Gastrocnemius medialis (tissue), 4 donors: ENCODE measurements around the gene ARHGAP1. TPM values are rescaled to one million over a fixed set of nuclear protein-coding genes. Genes with fewer than 3 reads are reported as not detected.

Experiments used
- ATAC-seq, 2 donors: fragments of 150-250 bp; one replicate each; pipeline ENCODE4 v1.9.1; 2016
- DNase-seq, 2 donors: peaks; one replicate each; pipeline ENCODE4 v3.0.0-alpha.2; 2019
- H3K27ac ChIP-seq, 4 donors: fragments of 200-600 bp; sonication (generic); 1 replicate in 1 of 4; 2 replicates in 3 of 4; pipeline ENCODE4 v1.5.1; 2016 to 2018; ENCODE audit warnings: mild to moderate bottlenecking in 2 of 4, moderate library complexity in 1 of 4
- H3K27me3 ChIP-seq, 3 donors: fragments of 200-600 bp; sonication (generic) in 2 of 3; 1 replicate in 1 of 3; 2 replicates in 2 of 3; pipeline versions ENCODE4 v1.5.1 to v1.6.0; 2016 to 2019; ENCODE audit warnings: mild to moderate bottlenecking in 1 of 3, moderate library complexity in 1 of 3
- H3K36me3 ChIP-seq, 2 donors: fragments of 200-600 bp; sonication (generic) in 1 of 2; one replicate each; pipeline ENCODE4 v1.5.1; 2017 to 2018
- H3K4me1 ChIP-seq, 2 donors: fragments of 200-600 bp; sonication (generic) in 1 of 2; one replicate each; pipeline ENCODE4 v1.5.1; 2016 to 2017; ENCODE audit warnings: mild to moderate bottlenecking in 2 of 2
- H3K4me3 ChIP-seq, 4 donors: fragments of 200-600 bp; sonication (generic) in 3 of 4; 1 replicate in 1 of 4; 2 replicates in 3 of 4; pipeline ENCODE4 v1.5.1; 2016 to 2019; ENCODE audit warnings: mild to moderate bottlenecking in 2 of 4
- H3K9me3 ChIP-seq, 3 donors: fragments of 200-600 bp; sonication (generic) in 2 of 3; 1 replicate in 1 of 3; 2 replicates in 2 of 3; pipeline ENCODE4 v1.5.1; 2016 to 2019
- POLR2A ChIP-seq, 2 donors: fragments of 450-650 bp; IDR thresholded peaks; one replicate each; pipeline ENCODE4 v1.6.1; 2017; ENCODE audit warnings: antibody characterized with exemption in 2 of 2, mild to moderate bottlenecking in 2 of 2, moderate library complexity in 2 of 2
- in situ Hi-C, 4 donors: fragments of 200-750 bp; cut with MboI; loops; one replicate each; pipeline versions ENCODE4 v1.15.0 to v1.8.0; 2017; ENCODE audit warnings: low sequenced_read_pairs in 4 of 4
- intact Hi-C: fragments of 100-400 bp; cut with DNase I; formaldehyde crosslinking; loops from one replicate; pipeline ENCODE4 v1.15.1; 2023; ENCODE audit warnings: low total_unique reads
- total RNA-seq, 4 donors: library from RNA; depleted of rRNA; stranded (reverse); fragments of >200 nt; gene quantifications; one replicate each; pipeline versions ENCODE4 v1.1.0 to v1.2.3, GENCODE V29; 2016
- TF ChIP-seq, protein P1 (sequence below), 5 experiments: fragments of 450-650 bp in 3 of 5; fragments of 200-600 bp in 2 of 5; sonication (generic) in 2 of 5; IDR thresholded peaks in 4 of 5; conservative IDR thresholded peaks in 1 of 5; 1 replicate in 4 of 5; 2 replicates in 1 of 5; pipeline ENCODE4 v1.5.1; 2016 to 2019; ENCODE audit warnings: antibody characterized with exemption in 5 of 5, mild to moderate bottlenecking in 3 of 5, moderate library complexity in 3 of 5

Gene ARHGAP1
- total RNA-seq, 4 donors from 2014 or later: 11.1 to 34.8 (median 24.6) TPM

DNA sequence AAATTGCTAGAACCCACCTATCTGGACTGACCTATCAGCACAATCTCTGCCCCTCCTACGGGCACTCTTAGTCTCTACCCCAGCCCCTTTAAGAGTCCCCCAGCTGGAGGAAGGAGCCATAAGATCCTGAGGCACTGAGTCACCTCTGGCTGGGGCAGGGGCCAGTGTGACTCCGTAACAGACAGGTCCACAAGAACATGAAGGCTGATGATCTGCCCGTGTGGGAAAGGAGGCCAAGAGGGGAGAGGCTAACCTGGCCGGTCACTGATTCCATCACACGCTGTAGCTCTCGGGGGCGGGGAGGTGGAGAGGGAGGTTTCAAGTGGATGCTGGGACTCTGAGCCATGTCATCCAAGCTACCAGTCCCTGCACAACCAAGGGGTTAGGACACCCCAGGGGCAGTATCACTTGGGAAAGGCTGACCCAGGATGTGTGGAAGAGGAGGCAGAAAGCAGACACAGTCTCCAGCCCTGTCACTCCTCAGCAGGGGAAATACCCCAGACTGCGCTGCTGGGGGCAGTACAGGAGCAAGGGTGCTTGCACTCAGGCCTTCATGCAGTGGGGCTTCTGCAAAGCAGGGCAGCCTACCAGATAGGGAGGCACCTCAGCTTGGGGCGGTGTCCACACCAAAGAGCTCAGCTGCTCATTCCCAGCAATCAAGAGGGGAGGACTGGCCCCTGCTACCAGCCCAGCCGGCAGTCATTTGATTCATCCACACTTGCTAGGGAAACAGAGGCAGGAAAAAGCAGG, 22.3 kb downstream of the ARHGAP1 start:
- H3K9me3 ChIP-seq: no peaks in the 10 kb centered on the region
- no peaks in the 10 kb centered on the region for H3K27me3 ChIP-seq
- DNase-seq (no peak), ATAC-seq (no peak)
- H3K4me3 ChIP-seq: no peak overlapping the region
- TF ChIP-seq, protein P1, sequence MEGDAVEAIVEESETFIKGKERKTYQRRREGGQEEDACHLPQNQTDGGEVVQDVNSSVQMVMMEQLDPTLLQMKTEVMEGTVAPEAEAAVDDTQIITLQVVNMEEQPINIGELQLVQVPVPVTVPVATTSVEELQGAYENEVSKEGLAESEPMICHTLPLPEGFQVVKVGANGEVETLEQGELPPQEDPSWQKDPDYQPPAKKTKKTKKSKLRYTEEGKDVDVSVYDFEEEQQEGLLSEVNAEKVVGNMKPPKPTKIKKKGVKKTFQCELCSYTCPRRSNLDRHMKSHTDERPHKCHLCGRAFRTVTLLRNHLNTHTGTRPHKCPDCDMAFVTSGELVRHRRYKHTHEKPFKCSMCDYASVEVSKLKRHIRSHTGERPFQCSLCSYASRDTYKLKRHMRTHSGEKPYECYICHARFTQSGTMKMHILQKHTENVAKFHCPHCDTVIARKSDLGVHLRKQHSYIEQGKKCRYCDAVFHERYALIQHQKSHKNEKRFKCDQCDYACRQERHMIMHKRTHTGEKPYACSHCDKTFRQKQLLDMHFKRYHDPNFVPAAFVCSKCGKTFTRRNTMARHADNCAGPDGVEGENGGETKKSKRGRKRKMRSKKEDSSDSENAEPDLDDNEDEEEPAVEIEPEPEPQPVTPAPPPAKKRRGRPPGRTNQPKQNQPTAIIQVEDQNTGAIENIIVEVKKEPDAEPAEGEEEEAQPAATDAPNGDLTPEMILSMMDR (IDR thresholded peaks at IDR 0.05 in 4 of 5, conservative IDR thresholded peaks at IDR 0.05 in 1 of 5): no peak
- no peak for TF ChIP-seq POLR2A (IDR thresholded peaks at IDR 0.05)
- H3K27ac ChIP-seq: peak overlapping the region; percentile 40 to 92 (median 86)
- intact Hi-C loops (no loop called here), in situ Hi-C loops (no loop called here)
- H3K36me3 ChIP-seq: peaks cover 0 to 46% of the 10 kb centered on the region in 2 donors
- H3K4me1 ChIP-seq: peaks cover 22 to 35% of the 10 kb centered on the region in 2 donors

DNA sequence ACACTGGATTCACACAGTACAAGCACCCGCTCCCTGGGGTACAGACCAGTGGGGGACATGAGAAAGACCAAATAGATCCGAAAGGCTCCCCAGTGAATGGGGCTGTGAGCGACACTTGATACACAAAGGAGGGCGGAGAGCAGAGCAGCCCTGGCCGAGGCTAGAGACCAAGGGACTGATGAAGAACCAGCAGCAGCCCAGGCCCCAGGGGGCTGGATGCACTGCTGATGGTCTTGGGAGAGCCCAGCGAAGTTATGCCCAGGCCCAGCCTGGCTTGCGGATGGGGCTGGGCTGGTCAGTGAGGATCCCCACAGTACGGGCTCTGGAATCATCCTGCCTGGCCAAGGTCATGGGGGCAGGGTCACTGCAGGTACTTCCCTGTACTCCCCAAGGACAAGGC, 23.2 kb downstream of the ARHGAP1 start:
- Histone ChIP-seq H3K4me3 (no peak overlapping the region), H3K36me3 (peaks cover 0 to 56% of the 10 kb centered on the region in 2 donors), H3K4me1 (peaks cover 22 to 34% of the 10 kb centered on the region in 2 donors), H3K27ac (peak overlapping the region; percentile 85 to 92 (median 88)), H3K27me3 (no peaks in the 10 kb centered on the region), H3K9me3 (no peaks in the 10 kb centered on the region)
- ATAC-seq (no peak), DNase-seq (no peak)
- no peak for TF ChIP-seq POLR2A (IDR thresholded peaks at IDR 0.05)
- TF ChIP-seq, protein P1 (IDR thresholded peaks at IDR 0.05 in 4 of 5, conservative IDR thresholded peaks at IDR 0.05 in 1 of 5): no peak
- intact Hi-C loops (no loop called here), in situ Hi-C loops (no loop called here)

DNA sequence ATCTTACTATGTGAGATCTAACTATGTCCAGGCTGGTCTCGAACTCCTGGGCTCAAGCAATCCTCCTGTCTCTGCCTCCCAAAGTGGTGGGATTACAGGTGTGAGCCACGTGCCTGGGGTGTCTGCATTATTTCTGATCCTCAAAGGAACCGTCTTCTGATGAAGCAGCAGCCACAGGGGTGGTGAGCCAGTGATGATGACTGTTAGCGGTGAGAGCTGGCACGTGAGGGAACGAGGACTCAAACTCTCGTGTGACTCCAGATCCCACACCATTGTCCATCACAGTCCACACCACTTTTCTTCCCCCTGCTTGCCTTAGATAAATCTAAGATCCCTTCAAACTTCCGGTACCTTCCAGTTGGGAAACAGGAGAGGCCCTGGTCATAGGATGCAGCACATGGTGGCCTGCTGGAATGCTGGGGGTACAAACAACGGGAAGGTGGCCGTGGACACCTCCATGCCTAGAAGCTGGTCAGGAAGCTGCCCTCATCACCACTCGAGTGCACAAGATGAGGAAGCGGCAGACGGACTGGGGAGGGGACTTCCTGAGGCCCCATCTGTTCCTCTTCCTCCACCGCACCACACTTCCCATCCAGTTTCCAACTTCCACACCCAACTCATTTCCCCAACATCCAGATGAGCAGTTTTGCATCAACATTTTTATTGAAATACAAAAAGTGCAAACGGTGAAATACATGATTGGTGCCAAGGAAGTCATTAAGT, 23.8 kb downstream of the ARHGAP1 start:
- DNase-seq (no peak), ATAC-seq (no peak)
- peaks cover 22 to 34% of the 10 kb centered on the region in 2 donors for H3K4me1 ChIP-seq
- H3K27me3 ChIP-seq: no peaks in the 10 kb centered on the region
- in situ Hi-C loops: no loop called here
- intact Hi-C loops: no loop called here
- H3K9me3 ChIP-seq: no peaks in the 10 kb centered on the region
- TF ChIP-seq, protein P1 (IDR thresholded peaks at IDR 0.05 in 4 of 5, conservative IDR thresholded peaks at IDR 0.05 in 1 of 5): no peak
- no peak for TF ChIP-seq POLR2A (IDR thresholded peaks at IDR 0.05)
- peak overlapping the region; percentile 85 to 92 (median 88) for H3K27ac ChIP-seq
- no peak overlapping the region for H3K4me3 ChIP-seq
- H3K36me3 ChIP-seq: peaks cover 0 to 58% of the 10 kb centered on the region in 2 donors

DNA sequence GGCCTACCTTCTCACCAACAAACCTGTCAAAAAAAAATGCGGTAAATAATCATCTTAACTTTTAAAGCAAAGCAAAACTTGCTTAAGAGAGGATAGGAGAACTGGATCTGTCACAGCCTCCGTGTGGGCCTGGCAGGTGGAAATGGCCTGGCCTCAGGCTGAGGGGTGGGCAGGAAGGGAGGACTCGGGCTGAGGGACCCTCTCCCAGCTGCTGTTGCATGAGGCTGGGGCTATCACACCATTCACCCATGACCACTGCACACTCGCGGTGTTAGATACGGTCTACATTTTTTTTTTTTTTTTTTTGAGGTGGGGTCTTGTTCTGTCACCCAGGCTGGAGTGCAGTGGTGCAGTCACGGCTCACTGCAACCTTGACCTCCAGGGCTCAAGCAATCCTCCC, 24.5 kb downstream of the ARHGAP1 start:
- H3K9me3 ChIP-seq: no peaks in the 10 kb centered on the region
- H3K27ac ChIP-seq: peak overlapping the region; percentile 85 to 92 (median 88)
- TF ChIP-seq POLR2A (IDR thresholded peaks at IDR 0.05): no peak
- TF ChIP-seq, protein P1 (IDR thresholded peaks at IDR 0.05 in 4 of 5, conservative IDR thresholded peaks at IDR 0.05 in 1 of 5): no peak
- H3K4me3 ChIP-seq: no peak overlapping the region
- peaks cover 22 to 34% of the 10 kb centered on the region in 2 donors for H3K4me1 ChIP-seq
- in situ Hi-C loops: no loop called here
- H3K36me3 ChIP-seq: peaks cover 0 to 57% of the 10 kb centered on the region in 2 donors
- DNase-seq: no peak
- no peaks in the 10 kb centered on the region for H3K27me3 ChIP-seq
- intact Hi-C loops: loop anchor here (2.0 kb wide), 2 partner anchors 21 to 35 kb away; no protein-coding TSS in a partner anchor
- ATAC-seq: no peak
